ENCODE data around the gene TOMM40L.

The TOMM40L gene

GRCh38 chr1:161197560-161198193, 28.2 kb upstream of the TOMM40L start:
- no peak for DNase-seq

GRCh38 chr1:161198194-161198896, 27.5 kb upstream of the TOMM40L start:
- no peak for DNase-seq

GRCh38 chr1:161198897-161199431, 26.9 kb upstream of the TOMM40L start, which contains the start of gene ADAMTS4:
Gene ADAMTS4, minus strand, starts transcription at chr1:161199054. Its CDS starts 427 bp downstream, at chr1:161198627.
- no peak for DNase-seq

GRCh38 chr1:161199506-161200139, 26.2 kb upstream of the TOMM40L start:
- no peak for DNase-seq

GRCh38 chr1:161200421-161200991, 25.4 kb upstream of the TOMM40L start:
- DNase-seq = no peak

- no peak for DNase-seq
These were observed 24.6 kb upstream of the TOMM40L start for GRCh38 chr1:161200992-161201835.

GRCh38 chr1:161201836-161202712, 23.8 kb upstream of the TOMM40L start, which contains the start of gene NDUFS2:
Gene NDUFS2, plus strand, starts transcription at chr1:161202367. Its CDS starts 19 bp downstream, at chr1:161202386.
- peak; percentile 84 to 90 (median 87) for DNase-seq

- no peak for DNase-seq
These were observed 19.3 kb upstream of the TOMM40L start for GRCh38 chr1:161206411-161207140.

GRCh38 chr1:161207173-161207572, 18.7 kb upstream of the TOMM40L start:
- DNase-seq = no peak

- peak; percentile 43 to 63 (median 56) for DNase-seq
These were observed 16.0 kb upstream of the TOMM40L start for GRCh38 chr1:161209790-161210409.

- DNase-seq = no peak
These were observed 11.5 kb upstream of the TOMM40L start for GRCh38 chr1:161214369-161214768.

GRCh38 chr1:161215076-161215475, 10.8 kb upstream of the TOMM40L start, which contains the start of gene FCER1G:
Gene FCER1G, plus strand, starts transcription at chr1:161215295. Its CDS starts 27 bp downstream, at chr1:161215322.
- DNase-seq = no peak

- no peak for DNase-seq
These were observed 8.7 kb upstream of the TOMM40L start for GRCh38 chr1:161216945-161217712.

GRCh38 chr1:161217831-161218230, 8.0 kb upstream of the TOMM40L start:
- DNase-seq = no peak

- DNase-seq = peak in 3 of 4 experiments; percentile 20 to 69 (median 65)
These were observed 7.4 kb upstream of the TOMM40L start for GRCh38 chr1:161218301-161219077.

GRCh38 chr1:161219078-161219892, 6.6 kb upstream of the TOMM40L start:
- DNase-seq = no peak

GRCh38 chr1:161220002-161220401, 5.9 kb upstream of the TOMM40L start:
- no peak for DNase-seq

Data from activated CD4-positive, CD25-positive, alpha-beta regulatory T cell (primary cell).